Measurements from ENCODE around the gene CORO1A. TPM values are rescaled to one million over a fixed set of nuclear protein-coding genes. Genes with fewer than 3 reads are reported as not detected.

Gene CORO1A
- total RNA-seq (2014; rRNA removed): 8.4 and 10.3 TPM in 2 replicates
- Bru-seq, nascent RNA: percentile 32 among the genes with signal in this experiment
- percentile 31 among the genes with signal in this experiment for BruChase-seq, experiment 1, labeled RNA remaining after a 6-hour chase
- BruChase-seq, experiment 2, labeled RNA remaining after a 2-hour chase: percentile 9 among the genes with signal in this experiment
- long read RNA-seq, partial matches to known transcripts: 1 of 1 reads
- long read RNA-seq, other reads (novel, unspliced or antisense): 0 of 1 reads

- no peaks in the 10 kb centered on the region for H4K20me1 ChIP-seq (ENCODE audit: low read length)
- CTCF ChIA-PET: no interaction called here
- H3K4me2 ChIP-seq (ENCODE audit: low read length): peak within 1 kb of the TSS; percentile 74
- H3K9me3 ChIP-seq (ENCODE audit: low read length): no peaks in the 10 kb centered on the region
- H3K4me1 ChIP-seq (ENCODE audit: insufficient read depth, low read length): no peaks in the 10 kb centered on the region
- no peaks in the 10 kb centered on the region for H3K27me3 ChIP-seq (ENCODE audit: low read length)
- ATAC-seq (peak; percentile 92), DNase-seq (peak; percentile 75)
- POLR2A ChIA-PET (ENCODE audit: unreplicated experiment): interaction anchor here (1.0 kb wide), 1 partner anchor 374 kb away, joined by 3 read pairs; the partner anchor contains the start of gene ZNF764
- peak within 1 kb of the TSS; percentile 76 for H2AFZ ChIP-seq (ENCODE audit: low read length)
- H3K4me3 ChIP-seq (ENCODE audit: low read length): peak within 1 kb of the TSS; percentile 64
- H3K9me2 ChIP-seq (replicated peaks; ENCODE audit: low read length): no peaks in the 10 kb centered on the region
- no peaks in the 10 kb centered on the region for H3K36me3 ChIP-seq (ENCODE audit: low read depth, low read length)
- no TSS peak for BruUV-seq (replicated peaks)
- intact Hi-C loops (cut with micrococcal nuclease): no loop called here
- no peaks in the 10 kb centered on the region for H3K79me2 ChIP-seq (ENCODE audit: low read length)
- TF ChIP-seq EZH2 (IDR thresholded peaks at IDR 0.05; ENCODE audit: low read length, unreplicated experiment) (no peak), EZH2phosphoT487 (IDR thresholded peaks at IDR 0.05; ENCODE audit: borderline replicate concordance, low read length) (no peak), CTCF (conservative IDR thresholded peaks at IDR 0.05; ENCODE audit: low read depth, low read length) (no peak)
- H3K9ac ChIP-seq (ENCODE audit: low read length): peak within 1 kb of the TSS; percentile 53; the same call in 1 of the 2 replicates
- H3K27ac ChIP-seq (ENCODE audit: low read length): no peak within 1 kb of the TSS
- no peaks in the 10 kb centered on the region for H3F3A ChIP-seq (ENCODE audit: low read length, unreplicated experiment)
Measured at GRCh38 chr16:30183233-30184095, at the start of gene CORO1A. TSS of gene CORO1A (plus strand) at chr16:30183602. CDS start at chr16:30185210, 1,608 bp downstream.

GRCh38 chr16:30136971-30137605 is 46.3 kb upstream of the CORO1A start:
- Histone ChIP-seq H3K27me3 (ENCODE audit: low read length) (no peaks in the 10 kb centered on the region), H3K4me1 (ENCODE audit: insufficient read depth, low read length) (no peaks in the 10 kb centered on the region), H3K79me2 (ENCODE audit: low read length) (no peaks in the 10 kb centered on the region), H3K9me2 (replicated peaks; ENCODE audit: low read length) (no peaks in the 10 kb centered on the region), H3K9ac (ENCODE audit: low read length) (no peak overlapping the region), H3K9me3 (ENCODE audit: low read length) (no peaks in the 10 kb centered on the region), H3K4me3 (ENCODE audit: low read length) (no peak overlapping the region), H4K20me1 (ENCODE audit: low read length) (no peaks in the 10 kb centered on the region), H3K27ac (ENCODE audit: low read length) (no peak overlapping the region), H3K4me2 (ENCODE audit: low read length) (no peak overlapping the region; the same call in 1 of the 2 replicates), H2AFZ (ENCODE audit: low read length) (no peak overlapping the region), H3F3A (ENCODE audit: low read length, unreplicated experiment) (no peaks in the 10 kb centered on the region), H3K36me3 (ENCODE audit: low read depth, low read length) (no peaks in the 10 kb centered on the region)
- POLR2A ChIA-PET (ENCODE audit: unreplicated experiment): interaction anchor here (0.5 kb wide), 1 partner anchor 22 kb away, joined by 16 read pairs; no protein-coding TSS in a partner anchor
- DNase-seq: no peak
- BruUV-seq (replicated peaks): no TSS peak
- TF ChIP-seq CTCF (conservative IDR thresholded peaks at IDR 0.05; ENCODE audit: low read depth, low read length): no peak
- no peak for TF ChIP-seq EZH2 (IDR thresholded peaks at IDR 0.05; ENCODE audit: low read length, unreplicated experiment)
- TF ChIP-seq EZH2phosphoT487 (IDR thresholded peaks at IDR 0.05; ENCODE audit: borderline replicate concordance, low read length): no peak
- CTCF ChIA-PET: no interaction called here
- intact Hi-C loops (cut with micrococcal nuclease): no loop called here
- ATAC-seq: no peak

Measured in PC-3 (cell line).